ENCODE measurements around the gene ZNF613.

DNA sequence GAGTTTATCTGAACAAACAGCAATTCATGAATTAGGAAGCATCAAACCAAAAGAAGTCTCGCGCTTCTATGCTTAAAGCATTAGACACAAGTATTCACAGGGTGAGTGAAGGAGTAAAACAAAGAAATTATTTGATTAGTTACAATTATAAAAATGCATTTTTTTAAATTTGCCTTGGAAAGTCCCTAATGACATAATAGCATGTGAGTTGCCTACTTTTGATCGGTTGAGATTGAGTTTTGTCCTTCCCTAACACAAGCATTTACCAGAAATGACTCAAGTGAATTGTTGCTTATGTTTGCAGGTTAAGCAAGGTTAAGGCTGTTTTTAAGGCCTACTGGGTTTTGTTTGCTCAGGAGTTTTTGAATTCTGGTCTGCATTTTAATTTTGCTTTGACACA, 22.1 kb upstream of the ZNF613 start:
- no peak for TF ChIP-seq HNRNPH1 (optimal IDR thresholded peaks at IDR 0.05; ENCODE audit: low read depth, low read length)
- no peak for TF ChIP-seq BRF2 (CRISPR knock-in tag; IDR thresholded peaks at IDR 0.05)
- TF ChIP-seq RFX5 (IDR thresholded peaks at IDR 0.05; ENCODE audit: low read depth, low read length) = no peak
- no peak for TF ChIP-seq ZNF17 (CRISPR knock-in tag; IDR thresholded peaks at IDR 0.05)
- TF ChIP-seq REL (CRISPR knock-in tag; conservative IDR thresholded peaks at IDR 0.05) = no peak
- TF ChIP-seq, protein P1, sequence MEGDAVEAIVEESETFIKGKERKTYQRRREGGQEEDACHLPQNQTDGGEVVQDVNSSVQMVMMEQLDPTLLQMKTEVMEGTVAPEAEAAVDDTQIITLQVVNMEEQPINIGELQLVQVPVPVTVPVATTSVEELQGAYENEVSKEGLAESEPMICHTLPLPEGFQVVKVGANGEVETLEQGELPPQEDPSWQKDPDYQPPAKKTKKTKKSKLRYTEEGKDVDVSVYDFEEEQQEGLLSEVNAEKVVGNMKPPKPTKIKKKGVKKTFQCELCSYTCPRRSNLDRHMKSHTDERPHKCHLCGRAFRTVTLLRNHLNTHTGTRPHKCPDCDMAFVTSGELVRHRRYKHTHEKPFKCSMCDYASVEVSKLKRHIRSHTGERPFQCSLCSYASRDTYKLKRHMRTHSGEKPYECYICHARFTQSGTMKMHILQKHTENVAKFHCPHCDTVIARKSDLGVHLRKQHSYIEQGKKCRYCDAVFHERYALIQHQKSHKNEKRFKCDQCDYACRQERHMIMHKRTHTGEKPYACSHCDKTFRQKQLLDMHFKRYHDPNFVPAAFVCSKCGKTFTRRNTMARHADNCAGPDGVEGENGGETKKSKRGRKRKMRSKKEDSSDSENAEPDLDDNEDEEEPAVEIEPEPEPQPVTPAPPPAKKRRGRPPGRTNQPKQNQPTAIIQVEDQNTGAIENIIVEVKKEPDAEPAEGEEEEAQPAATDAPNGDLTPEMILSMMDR (CRISPR knock-in tag; IDR thresholded peaks at IDR 0.05) = no peak
